HTERT RPE-1 (cell line): ENCODE measurements around the gene TMA7.

Experiments used
- in situ Hi-C: fragments of 300-500 bp; cut with MboI; formaldehyde crosslinking; loops from 4 replicates; pipeline ENCODE4 v1.14.3; 2020; ENCODE audit warnings: low sequenced_read_pairs

Gene TMA7

DNA sequence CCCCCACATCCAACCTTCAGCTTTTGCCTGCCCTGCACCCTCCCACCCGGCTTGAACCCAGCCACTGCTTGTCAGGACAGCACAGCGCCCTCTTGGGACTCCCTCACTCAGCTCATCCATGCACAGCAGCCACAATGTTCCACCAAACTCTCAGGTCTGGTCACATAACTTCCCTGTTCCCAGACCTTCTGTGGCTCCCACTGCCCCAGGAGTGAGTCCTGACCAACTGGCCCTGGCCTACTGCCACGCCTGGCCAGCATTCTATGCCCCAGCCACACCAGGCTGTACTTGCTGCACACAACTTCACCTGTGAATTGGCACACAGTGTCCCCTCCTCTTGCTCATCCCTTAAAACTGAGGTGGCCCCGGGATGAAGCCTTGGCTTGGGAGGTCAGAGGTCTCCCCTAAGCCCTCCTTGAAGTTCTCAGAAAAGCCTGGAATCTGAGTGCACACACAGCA lies 31.2 kb upstream of the TMA7 start:
- in situ Hi-C loops = no loop called here

DNA sequence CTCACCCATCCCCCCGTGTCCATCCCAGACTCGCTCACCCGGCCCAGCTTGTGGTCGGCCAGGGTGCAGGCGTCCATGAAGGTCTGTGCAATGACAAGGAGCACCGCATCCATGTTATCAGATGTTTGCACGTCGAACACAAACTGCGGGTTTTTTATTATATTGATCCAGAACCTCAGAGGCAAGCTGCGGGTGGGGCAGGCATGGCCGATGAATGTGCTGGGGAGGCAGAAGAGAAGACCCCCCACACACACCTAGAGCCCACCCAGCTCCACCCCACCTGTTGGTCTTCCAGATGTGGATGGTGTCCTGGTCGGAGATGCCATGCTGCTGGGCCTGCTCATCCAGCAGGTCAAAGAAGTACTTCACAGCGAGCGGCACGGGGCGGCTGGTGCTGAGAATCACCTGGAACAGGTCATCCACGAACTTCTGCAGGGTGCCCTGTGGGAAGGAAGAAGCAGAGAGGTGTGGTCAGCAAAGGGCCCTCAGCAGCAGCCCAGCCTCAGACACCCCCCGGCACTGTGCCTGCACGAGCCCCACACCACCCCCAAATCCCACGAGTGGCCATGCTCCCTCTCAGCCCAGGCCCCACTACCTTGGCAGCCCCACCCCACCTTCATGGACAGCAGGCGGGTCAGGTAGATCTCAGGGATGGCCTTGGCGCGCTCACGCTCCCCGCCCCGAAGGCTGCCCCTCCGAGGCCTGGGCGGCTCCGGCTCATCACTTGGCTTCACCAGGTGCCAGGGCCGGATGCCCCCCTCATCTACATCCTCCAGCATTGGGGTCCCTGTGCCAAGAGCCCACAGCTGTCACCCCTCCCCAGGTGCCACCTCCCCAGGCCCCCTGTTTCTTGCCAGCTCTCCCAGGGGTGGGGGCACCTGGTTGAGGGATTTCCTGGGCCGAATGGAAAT lies 30.5 kb upstream of the TMA7 start:
- in situ Hi-C loops = no loop called here

DNA sequence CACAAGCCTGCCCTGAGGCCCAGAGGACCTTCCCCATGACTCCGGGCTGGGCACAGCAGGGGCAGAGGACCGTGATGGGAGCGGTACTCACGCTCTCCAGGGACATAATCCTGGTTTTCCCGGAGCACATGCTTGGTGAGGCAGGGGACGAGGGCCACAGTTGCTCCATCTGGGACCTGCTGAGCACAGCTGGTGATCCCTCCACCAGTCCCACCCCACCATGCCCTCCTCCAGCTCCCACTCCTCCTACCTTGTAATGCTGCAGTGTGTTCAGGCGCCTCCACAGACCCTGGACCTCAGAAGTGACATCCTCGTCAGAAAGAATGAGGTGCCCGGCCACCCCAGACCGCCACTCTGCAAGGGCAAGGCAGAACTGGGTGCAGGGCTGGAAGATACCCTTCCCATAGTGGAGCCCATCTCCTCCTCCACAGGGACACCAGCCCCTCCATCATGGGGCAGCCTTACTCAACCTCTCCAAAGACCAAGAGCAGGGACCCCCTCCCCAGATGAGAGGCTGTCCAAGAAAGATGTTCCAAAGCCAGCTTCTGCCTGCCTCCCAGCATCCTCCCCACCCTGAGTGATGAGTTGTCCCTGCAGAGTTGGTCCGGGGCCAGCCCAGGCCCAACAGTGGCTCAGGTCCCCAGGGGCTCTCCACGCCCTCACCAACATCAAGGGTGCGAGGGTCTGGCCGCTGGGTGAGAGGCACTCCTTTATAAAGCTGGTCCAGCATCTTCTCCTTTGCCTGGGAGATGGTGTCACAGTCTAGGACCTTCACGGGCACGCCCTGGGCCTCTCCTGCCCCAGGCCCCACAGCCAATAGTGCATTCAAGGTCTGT lies 29.6 kb upstream of the TMA7 start:
- in situ Hi-C loops = no loop called here

DNA sequence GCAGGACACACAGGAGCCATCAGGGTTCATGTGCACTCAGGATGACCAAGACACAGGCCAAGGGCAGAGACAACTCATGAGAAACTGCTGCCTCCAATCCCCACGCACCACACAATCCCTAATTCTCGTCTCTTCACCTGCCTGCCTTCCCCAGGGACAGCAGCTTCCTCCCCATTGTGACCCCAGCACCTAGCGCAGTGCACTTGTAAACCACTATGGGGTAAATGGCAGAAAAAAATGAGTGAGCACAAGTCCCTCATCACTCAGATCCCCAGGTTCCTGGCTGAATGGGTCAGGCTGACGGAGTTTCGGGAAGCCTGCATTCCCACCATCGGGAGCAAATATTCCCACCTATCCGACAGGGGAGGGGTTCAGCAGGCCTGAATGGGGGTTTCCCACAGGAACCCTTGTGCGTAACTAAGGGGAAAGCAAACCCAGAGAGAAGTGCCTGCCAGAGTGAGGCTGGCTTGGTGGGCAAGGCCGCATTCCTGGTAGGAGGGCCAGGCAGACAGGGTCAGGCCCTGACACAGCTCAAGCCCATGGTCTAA lies 28.9 kb upstream of the TMA7 start:
- in situ Hi-C loops = no loop called here

DNA sequence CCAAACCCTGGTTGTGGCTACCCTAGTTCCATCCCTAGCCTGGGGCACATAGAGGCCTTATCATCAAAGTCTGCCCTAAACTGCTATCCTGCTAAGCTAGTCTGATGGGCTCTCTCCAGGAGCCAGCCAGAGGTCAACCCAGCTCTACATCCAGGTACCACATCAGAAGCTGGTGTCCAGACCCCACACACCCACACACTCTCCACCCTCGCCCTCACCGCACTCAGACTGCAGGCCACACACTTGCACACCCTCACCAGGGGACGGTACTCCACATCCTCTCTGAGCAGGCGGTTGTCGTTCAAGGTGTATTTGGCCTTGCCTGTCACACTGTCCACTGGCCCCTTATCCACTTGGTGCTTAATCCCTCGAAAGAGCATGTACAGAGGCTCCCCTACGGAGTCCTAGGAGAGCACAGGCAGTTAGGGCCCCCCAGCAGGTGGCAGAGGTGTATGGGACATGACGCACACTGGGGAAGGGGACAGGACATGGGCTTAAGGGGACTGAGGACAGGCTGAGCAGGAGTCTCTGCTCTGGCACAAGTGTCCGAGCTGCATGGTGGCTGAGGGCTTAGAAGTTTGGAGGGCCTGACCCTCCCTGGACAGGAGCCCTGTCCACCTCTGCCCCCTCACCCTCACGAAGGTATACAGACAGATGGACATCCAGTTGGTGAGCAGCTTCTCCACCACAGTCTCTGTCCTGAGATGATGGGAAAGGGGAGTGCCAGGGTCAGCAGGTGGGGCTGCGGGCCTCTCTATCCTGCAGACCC lies 28.3 kb upstream of the TMA7 start:
- in situ Hi-C loops = no loop called here

DNA sequence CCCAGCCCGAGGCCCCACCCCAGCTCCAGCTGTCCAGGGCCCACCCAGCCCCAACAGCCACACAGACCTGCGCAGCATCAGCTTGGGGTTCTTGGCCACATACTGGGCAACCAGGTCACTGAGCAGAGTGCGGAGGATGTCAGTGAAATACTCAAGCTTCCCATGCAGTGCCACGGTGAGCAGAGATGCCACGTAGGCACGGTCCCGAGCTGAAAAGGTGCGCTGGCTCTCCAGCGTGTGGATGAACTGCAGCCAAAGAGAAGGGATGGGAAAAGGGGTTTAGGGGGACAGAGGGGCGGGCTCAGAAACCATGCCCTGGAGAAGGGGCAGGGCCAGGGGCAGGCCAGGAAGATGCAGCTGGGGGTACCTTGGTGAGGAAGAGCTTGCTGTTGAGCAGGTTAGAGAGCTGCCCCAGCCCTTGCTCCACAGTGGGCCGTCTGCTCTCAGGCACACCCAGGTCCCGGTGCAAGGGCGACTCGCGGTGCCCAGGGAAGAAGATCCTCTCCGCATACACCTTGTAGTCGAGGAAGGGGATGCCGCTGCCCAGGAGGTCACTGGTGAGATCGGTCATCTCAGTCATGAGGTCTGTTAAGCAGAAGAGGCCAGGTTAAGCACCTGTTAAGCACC lies 27.6 kb upstream of the TMA7 start:
- in situ Hi-C loops = no loop called here

DNA sequence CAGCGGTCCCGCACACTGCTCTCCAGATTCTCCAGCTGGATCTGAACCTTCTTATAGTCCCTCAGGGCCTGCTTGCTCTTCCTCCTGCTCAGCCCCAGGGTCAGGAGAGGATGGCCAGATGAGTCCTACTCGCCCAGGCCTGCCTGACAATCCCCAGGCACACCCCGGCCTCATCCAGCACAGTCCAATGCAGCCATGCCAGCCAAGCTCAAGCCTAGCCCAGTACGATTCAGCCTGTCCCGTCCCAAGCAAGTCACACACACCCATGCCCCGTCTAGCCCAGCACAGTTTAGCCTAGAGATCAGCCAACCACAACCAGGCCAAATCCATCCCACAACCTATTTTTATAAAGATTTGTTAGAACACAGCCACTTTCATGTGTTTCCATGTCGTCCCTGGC lies 27.0 kb upstream of the TMA7 start:
- in situ Hi-C loops = no loop called here

DNA sequence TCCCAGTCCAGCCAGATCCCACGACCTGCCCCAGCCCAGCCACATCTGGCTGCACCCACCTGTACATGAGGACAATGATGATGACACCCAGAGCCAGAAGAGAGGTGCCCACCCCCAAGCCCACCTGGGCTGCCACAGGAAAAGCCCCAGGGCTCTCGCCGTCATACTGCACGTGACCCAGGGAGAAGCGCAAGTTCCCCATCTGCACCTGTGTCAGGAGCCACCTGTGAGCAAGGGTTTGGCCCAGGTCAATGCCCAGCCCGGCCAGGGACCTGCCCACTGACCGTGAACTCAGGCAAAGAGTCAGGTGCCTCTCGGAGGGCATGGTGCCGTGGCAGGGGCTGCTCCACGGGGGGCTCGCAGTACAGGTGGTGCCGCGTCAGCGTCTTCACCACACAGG lies 26.4 kb upstream of the TMA7 start:
- in situ Hi-C loops = no loop called here

DNA sequence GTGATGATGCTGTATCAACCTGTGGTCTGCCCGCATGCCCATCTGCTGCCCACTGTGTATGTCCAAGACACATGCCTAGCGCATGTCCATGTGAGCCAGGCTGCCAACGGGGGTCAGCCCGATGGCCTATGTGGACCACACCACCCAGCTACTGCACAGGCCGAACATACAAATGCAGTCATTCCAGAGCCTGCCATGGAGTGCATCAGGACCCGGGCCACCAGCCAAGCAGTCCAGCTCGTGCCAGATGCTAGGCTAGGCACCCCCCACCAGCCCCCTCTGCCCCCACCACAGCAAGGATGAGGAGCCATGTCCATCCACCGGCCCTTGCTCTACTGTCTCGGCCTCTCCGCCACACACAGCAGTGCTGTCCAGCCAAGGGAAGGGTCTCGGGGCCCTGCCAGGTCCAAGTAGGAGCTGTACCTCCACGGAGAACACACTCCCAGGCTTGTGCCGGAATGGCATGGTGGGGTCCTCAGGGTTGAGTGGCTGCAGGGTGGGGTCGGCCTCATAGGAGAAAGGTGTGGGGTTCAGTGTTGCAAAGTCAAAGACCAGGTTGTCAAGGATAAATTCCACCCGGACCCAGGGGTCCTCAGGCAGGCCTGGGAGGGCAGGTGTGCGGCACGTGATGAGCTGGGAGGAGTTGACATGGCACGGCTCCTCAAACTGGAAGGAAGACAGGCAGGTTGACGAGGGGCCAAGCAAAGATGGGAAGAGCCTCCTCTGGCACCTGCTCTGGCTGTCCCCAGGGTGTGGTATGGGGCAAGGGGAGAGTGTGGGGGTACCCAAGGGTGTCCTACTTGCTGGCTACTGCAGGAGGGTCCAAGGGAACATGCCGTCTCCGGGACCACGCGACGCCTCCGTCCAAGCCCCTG lies 25.4 kb upstream of the TMA7 start:
- in situ Hi-C loops = no loop called here

DNA sequence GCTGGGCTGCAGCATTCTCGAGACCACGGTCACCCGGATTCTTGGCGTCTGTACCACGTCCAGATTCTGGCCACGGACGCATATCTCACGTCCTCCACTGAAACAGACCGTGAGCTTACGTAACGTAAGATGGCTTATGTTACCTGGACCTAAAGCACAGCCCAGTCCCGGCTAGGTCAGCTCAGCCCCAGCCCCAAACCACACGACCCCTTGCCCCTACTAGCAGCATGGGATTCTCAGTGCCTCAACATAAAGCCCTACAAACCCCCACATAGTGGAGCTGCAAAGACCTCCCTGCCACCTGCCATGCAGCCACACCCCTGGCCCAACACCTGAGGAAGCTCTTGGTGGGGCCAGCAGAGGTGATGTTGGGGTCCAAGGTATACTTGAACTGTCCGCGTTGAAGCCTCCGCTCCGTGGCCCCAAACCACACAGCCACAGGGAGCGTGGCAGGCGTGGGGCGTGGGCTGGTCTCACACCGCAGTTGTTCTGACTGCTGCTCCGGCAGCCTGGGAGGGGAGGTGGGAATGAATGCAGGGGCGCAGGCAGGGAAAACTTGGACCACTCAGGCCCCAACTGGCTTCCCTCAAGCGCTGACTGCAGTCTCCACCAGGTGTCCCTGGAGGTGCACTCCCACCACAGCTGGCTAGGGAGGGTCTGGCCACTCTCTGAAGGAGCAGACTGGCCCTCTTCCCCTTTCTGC lies 24.7 kb upstream of the TMA7 start:
- in situ Hi-C loops = no loop called here

DNA sequence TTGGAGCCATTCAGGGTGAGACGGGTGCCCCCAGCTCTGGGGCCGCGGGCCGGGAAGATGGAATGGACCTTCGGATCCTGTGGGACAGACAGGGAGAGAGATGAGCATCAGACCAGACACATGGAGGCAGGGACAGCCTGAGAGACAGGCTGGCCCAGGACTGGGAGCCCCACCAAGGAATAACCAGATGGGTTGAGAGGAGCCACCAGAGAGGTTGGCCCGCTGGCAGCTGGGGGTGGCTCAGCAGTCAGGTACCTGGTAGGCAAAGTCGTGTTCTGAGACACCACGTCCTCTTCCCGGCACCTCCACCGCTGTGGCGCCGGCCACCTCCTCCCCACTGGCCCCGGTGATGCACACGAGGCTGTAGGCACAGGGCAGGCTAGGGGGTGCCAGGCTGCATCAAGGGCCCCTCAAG lies 24.0 kb upstream of the TMA7 start:
- in situ Hi-C loops = no loop called here

DNA sequence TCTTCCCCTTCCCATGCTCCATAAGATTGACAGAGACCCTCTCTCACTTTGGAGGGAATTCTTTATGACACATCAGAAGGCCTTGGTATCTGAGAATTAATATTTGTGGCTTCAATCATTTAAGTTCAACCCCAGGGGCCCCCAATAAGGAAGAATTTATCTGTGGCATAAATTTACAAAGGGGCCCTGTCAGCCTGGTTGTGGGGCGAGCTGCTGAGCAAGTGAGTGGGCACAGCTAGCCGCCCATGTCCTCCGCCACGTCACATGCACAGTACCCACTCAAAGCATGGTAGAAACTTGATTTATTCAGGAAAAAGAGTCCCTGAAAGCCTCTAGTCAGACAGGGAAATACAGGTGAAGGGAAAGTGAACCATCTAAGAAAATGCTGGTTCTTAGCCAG lies 23.5 kb upstream of the TMA7 start:
- in situ Hi-C loops = no loop called here

DNA sequence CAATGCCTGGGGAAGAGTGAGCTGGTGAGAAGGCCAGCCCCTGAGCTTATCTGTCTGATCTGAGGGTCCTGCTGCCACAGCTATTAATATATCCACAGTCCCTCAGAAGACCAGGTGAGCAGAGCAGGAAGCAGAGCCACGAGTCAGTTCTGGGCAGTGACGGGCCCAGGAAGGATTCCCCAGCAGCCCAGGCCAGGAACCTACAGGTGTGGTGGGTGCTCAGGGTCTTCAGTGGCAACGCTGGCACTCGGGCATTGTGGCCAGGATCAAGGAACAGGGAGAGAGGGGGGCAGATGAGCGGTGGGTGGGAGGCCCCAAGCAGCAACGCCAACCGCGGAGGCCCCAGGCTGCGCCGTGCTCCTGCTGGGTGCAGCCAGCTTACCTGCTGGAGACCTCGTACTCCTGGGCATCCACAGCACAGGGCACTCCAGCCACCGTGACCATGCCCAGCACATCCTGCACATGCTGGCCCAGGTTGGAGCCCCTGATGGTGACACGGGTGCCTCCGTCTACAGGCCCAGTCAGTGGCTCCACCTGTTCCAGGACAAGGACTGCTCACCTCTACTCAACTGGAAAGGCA lies 22.4 kb upstream of the TMA7 start:
- in situ Hi-C loops = no loop called here

DNA sequence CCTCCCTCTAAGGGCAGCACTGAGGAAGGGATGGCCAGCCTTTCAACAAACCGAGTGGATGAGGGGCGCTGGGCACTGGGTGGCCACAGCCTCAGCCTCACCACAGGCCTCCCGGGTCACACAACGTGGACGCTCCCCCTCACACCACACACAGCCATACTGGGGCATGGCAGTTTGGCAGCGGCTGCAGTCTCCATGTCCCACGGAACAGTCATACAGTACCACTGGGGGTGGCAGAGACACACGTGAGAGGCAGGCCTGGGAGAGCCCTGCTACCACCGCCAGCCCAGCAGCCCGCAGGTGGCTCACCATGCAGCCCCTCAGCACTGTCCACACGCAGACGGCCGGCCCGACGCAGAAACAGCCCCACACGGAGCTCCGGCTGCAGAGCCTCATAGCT lies 21.9 kb upstream of the TMA7 start:
- in situ Hi-C loops = no loop called here

DNA sequence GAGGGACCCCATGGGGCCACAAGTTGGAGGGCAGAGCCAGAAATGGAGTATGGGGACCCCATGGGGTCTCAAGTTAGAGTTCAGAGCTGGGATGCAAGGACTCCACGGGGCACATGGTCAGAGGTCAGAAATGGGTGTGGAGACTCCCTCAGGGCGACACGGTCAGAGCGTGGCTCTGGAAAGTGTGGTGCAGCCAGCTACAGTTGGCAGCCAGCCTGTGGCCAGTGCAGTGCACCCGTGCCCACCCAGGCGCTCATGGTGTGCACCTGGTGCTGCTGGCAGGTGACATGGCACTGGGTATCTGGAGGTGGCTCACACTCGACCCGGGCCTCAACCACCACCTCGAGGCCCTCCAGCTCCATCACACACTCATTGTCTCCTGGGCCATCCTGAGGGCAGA lies 21.4 kb upstream of the TMA7 start:
- in situ Hi-C loops = no loop called here

DNA sequence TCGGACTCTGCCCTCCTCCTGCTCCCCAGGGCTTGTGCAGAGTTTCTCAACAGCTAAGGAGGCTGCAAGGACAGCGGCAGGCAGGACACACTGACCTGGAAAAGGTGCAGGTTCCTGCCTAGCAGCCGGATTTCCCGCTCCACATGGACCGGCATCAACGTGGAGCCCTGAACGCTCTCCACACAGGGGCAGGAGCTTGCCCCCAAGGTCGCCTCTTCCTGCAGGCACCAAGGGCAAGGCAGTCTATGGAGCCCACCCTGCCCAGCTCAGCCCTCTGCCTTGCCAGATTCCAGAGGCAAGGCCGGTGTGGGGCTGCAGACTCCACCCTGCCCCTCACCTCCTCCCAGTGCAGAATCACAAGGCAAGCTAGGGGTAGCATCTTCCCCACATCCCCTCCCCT lies 20.9 kb upstream of the TMA7 start:
- in situ Hi-C loops = no loop called here

DNA sequence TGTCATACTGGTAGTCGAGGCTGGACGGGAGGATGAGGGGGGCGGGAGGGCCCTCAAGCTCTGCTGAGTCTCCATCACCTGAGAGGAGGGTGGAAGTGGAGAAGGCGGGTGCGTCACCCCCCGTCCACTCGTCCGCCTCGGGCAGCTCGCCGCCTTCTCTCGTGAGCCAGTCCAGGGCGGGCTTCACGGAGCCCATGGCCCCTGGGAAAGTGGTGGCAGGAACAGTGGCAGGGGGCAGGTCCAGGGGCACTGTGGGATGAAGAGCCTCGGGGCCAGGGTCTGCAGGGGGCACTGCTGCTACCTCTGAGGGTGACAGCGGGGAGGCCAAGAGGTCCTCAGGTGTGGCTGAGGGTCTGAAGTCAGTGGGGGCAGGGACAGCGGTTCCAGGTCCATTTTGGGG lies 20.5 kb upstream of the TMA7 start:
- in situ Hi-C loops = no loop called here

DNA sequence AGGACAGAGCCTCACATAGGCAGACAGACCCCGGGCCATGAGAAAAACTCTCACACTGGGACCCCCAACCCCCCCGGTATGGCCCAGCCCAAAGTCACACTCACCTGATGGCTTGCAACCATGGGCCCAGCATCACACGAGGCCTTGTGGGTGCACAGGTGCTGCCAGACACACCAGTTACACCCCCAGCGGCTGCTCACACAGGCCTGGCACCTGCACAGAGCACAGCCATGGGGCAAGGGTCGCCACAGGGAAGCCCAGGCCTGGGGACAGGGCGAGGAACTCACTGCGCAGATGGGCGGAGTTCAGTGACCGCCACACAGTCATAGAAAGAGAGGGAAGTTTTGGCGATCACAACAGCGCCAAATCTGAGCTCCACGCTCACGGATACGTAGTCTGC lies 19.5 kb upstream of the TMA7 start:
- in situ Hi-C loops = no loop called here

DNA sequence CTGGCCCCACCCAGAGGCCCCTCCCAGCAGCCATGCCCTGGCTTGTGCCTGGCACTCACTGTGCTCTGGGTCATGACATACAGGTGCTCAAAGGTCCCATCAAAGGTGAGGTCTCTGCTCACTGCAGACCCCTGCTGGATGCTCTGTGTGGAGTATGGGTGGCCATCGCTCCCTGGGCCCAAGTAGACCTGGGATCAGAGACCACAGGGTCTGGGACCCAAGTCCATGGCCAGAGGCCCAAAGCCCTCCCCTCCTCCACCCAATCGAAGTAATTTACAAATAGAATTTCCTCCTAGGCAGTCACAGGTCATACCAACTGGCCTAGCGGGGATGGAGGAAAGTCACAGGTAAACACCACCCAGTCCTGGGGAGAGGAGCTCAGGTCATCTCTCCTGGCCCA lies 17.8 kb upstream of the TMA7 start:
- in situ Hi-C loops = no loop called here
